Mucosa of gallbladder (tissue), 1 donor: ENCODE measurements around the gene BCL2. TPM values are rescaled to one million over a fixed set of nuclear protein-coding genes. Genes with fewer than 3 reads are reported as not detected.
"Not testable (repeated sequence)": the region's sequence is repeated elsewhere in the genome, so short reads cannot be mapped to it uniquely, and the experiment has no call there.

Experiments used
- DNase-seq: peaks from one replicate; pipeline ENCODE4 v3.0.0-alpha.2; 2020; ENCODE audit warnings: low spot score
- total RNA-seq: library from RNA; stranded (reverse); gene quantifications from one replicate; pipeline ENCODE4 v1.2.1, GENCODE V29; 2021
- donor health status: DM: no; HTN: no; CAD: no.

Gene BCL2
- 18.5 TPM for total RNA-seq

- no peak for DNase-seq
These were observed at the start of gene BCL2 for GRCh38 chr18:63319383-63320122. Gene BCL2 (minus strand): TSS chr18:63319769.

GRCh38 chr18:63368611-63369010 lies 49.0 kb upstream of the BCL2 start:
- no peak for DNase-seq

GRCh38 chr18:63367053-63367953 lies 47.7 kb upstream of the BCL2 start, which contains the start of gene KDSR:
Gene KDSR (minus strand): TSS chr18:63367206. CDS start chr18:63367118, 88 bp downstream.
- DNase-seq, result peak; percentile 96

- DNase-seq, result peak; percentile 50
These were observed 46.9 kb upstream of the BCL2 start for GRCh38 chr18:63366213-63367052.

- DNase-seq, result no peak
These were observed 46.3 kb upstream of the BCL2 start for GRCh38 chr18:63365876-63366212.

- no peak for DNase-seq
These were observed 44.4 kb upstream of the BCL2 start for GRCh38 chr18:63363951-63364350.

GRCh38 chr18:63363420-63363819 lies 43.9 kb upstream of the BCL2 start:
- DNase-seq, result not testable (repeated sequence)

- no peak for DNase-seq
These were observed 36.8 kb upstream of the BCL2 start for GRCh38 chr18:63356272-63356896.

- DNase-seq, result no peak
These were observed 30.7 kb upstream of the BCL2 start for GRCh38 chr18:63350230-63350629.

GRCh38 chr18:63348508-63349136 lies 29.1 kb upstream of the BCL2 start:
- DNase-seq, result no peak

- no peak for DNase-seq
These were observed 27.1 kb upstream of the BCL2 start for GRCh38 chr18:63346480-63347183.

- no peak for DNase-seq
These were observed 26.5 kb upstream of the BCL2 start for GRCh38 chr18:63346031-63346430.

- DNase-seq, result no peak
These were observed 25.3 kb upstream of the BCL2 start for GRCh38 chr18:63344918-63345317.

GRCh38 chr18:63344263-63344662 lies 24.7 kb upstream of the BCL2 start:
- DNase-seq, result no peak

- no peak for DNase-seq
These were observed 22.6 kb upstream of the BCL2 start for GRCh38 chr18:63342206-63342605.

- no peak for DNase-seq
These were observed 20.4 kb upstream of the BCL2 start for GRCh38 chr18:63339920-63340484.

GRCh38 chr18:63336366-63337099 lies 17.0 kb upstream of the BCL2 start:
- no peak for DNase-seq

GRCh38 chr18:63331105-63331504 lies 11.5 kb upstream of the BCL2 start:
- no peak for DNase-seq

- no peak for DNase-seq
These were observed 10.0 kb upstream of the BCL2 start for GRCh38 chr18:63329431-63330145.
